Type B pancreatic cell (in vitro differentiated cells): ENCODE measurements around the gene HES6. TPM values are rescaled to one million over a fixed set of nuclear protein-coding genes. Genes with fewer than 3 reads are reported as not detected.

Experiments used
- DNase-seq: peaks from one replicate; pipeline ENCODE4 v3.0.0; 2021; ENCODE audit warnings: mixed read lengths; ENCODE audit not compliant: unreplicated experiment; ENCODE audit errors: extremely low spot score
- H3K27ac Mint-ChIP-seq: 2 replicates; pipeline ENCODE4 v1.8.0; 2021; ENCODE audit warnings: mild to moderate bottlenecking, mixed read lengths
- H3K27me3 Mint-ChIP-seq: 2 replicates; pipeline ENCODE4 v1.8.0; 2021; ENCODE audit warnings: mixed read lengths
- H3K36me3 Mint-ChIP-seq: 2 replicates; pipeline ENCODE4 v1.8.0; 2021; ENCODE audit warnings: mixed read lengths
- H3K4me1 Mint-ChIP-seq: one replicate; pipeline ENCODE4 v1.8.0; 2021; ENCODE audit warnings: mixed read lengths; ENCODE audit not compliant: unreplicated experiment
- H3K4me3 Mint-ChIP-seq: 2 replicates; pipeline ENCODE4 v1.8.0; 2021; ENCODE audit warnings: mild to moderate bottlenecking, mixed read lengths
- H3K9me3 Mint-ChIP-seq: 2 replicates; pipeline ENCODE4 v1.8.0; 2021; ENCODE audit warnings: mixed read lengths
- CTCF ChIP-seq: fragments of 200-600 bp; sonication (generic); conservative IDR thresholded peaks from 2 replicates; pipeline ENCODE4 v1.5.0; 2021; ENCODE audit warnings: antibody characterized with exemption, mild to moderate bottlenecking
- total RNA-seq: library from RNA; stranded (reverse); gene quantifications from 2 replicates; pipeline ENCODE4 v1.2.1, GENCODE V29; 2021; ENCODE audit warnings: low replicate concordance

Gene HES6
- total RNA-seq, 1 donor from 2014 or later = 24.4 TPM

- DNase-seq = no peak
- Mint-ChIP-seq H3K27ac (peak overlapping the region; percentile 76), H3K4me3 (no peak overlapping the region), H3K36me3 (peaks cover 8% of the 10 kb centered on the region), H3K4me1 (peaks cover 53% of the 10 kb centered on the region), H3K9me3 (no peaks in the 10 kb centered on the region), H3K27me3 (no peaks in the 10 kb centered on the region)
- TF ChIP-seq CTCF = no peak
Observed at GRCh38 chr2:238282861-238283738, 43.3 kb upstream of the HES6 start.

- peak overlapping the region; percentile 68 for H3K27ac Mint-ChIP-seq
Observed at GRCh38 chr2:238281826-238282480, 42.1 kb upstream of the HES6 start.

DNA sequence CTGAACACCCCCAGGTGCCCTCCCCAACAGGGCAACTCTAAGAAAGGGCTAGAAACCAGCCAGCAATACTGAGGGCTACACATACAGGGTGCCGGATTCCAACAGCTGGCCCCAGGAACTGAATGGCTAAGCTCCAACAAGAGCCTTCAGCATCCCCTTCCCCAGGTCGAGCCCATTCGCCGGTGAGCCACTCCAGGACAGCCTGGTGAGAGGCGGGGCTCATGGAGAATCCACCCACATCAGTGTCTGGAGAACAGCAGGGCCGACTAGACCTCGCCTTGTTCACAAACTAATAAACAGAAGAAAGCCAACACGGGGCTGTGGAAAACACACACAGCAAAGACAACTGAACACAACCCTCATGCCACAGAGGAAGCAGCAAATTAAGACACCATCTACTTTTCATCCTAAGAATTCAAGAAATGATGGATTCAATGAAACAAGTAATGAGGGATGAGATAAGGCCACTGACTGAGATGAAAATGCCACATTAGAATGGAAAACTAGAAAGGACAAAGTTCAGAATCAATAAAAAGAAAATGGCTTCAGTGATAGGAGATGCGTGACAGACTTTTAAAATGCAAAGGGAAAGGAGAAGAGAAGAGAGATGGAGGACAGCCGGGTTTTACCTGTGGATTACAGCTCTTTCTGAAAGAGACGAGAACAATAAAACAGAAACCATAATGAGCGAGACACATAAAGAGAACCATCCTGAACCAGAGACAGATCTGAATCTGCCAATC, 40.4 kb upstream of the HES6 start:
- Mint-ChIP-seq H3K27ac (peak overlapping the region; percentile 6), H3K9me3 (no peaks in the 10 kb centered on the region), H3K36me3 (peaks cover 14% of the 10 kb centered on the region), H3K4me3 (peak overlapping the region; percentile 9), H3K4me1 (peaks cover 35% of the 10 kb centered on the region), H3K27me3 (no peaks in the 10 kb centered on the region)
- no peak for TF ChIP-seq CTCF
- no peak for DNase-seq

More at GRCh38 chr2:238281826-238282480, 42.1 kb upstream of the HES6 start:
- Mint-ChIP-seq H3K4me3 (no peak overlapping the region), H3K27me3 (no peaks in the 10 kb centered on the region), H3K36me3 (peaks cover 9% of the 10 kb centered on the region), H3K9me3 (no peaks in the 10 kb centered on the region), H3K4me1 (peaks cover 52% of the 10 kb centered on the region)
- no peak for TF ChIP-seq CTCF
- DNase-seq = no peak

GRCh38 chr2:238279324-238279682, 39.5 kb upstream of the HES6 start:
- no peak for TF ChIP-seq CTCF
- Mint-ChIP-seq H3K27ac (no peak overlapping the region), H3K36me3 (peaks cover 14% of the 10 kb centered on the region), H3K27me3 (no peaks in the 10 kb centered on the region), H3K4me1 (peaks cover 26% of the 10 kb centered on the region), H3K4me3 (no peak overlapping the region), H3K9me3 (no peaks in the 10 kb centered on the region)
- DNase-seq = no peak

- Mint-ChIP-seq H3K4me1 (peaks cover 26% of the 10 kb centered on the region), H3K27me3 (no peaks in the 10 kb centered on the region), H3K4me3 (no peak overlapping the region), H3K36me3 (peaks cover 14% of the 10 kb centered on the region), H3K27ac (peak overlapping the region; percentile 70), H3K9me3 (no peaks in the 10 kb centered on the region)
- TF ChIP-seq CTCF = no peak
- no peak for DNase-seq
Observed at GRCh38 chr2:238278626-238279323, 38.9 kb upstream of the HES6 start.
